Mesothelial cell of epicardium (in vitro differentiated cells): ENCODE results near the gene ITPR1. TPM values are rescaled to one million over a fixed set of nuclear protein-coding genes. Genes with fewer than 3 reads are reported as not detected.

ENCODE experiments used
- DNase-seq, 2 experiments: peaks; one replicate each; pipeline ENCODE4 v3.0.0; 2021; ENCODE audit warnings: low spot score in 2 of 2; ENCODE audit not compliant: unreplicated experiment in 2 of 2
- H3K27ac Mint-ChIP-seq: 2 replicates; pipeline ENCODE4 v1.8.0; 2021; ENCODE audit warnings: mixed read lengths
- H3K27me3 Mint-ChIP-seq: 2 replicates; pipeline ENCODE4 v1.8.0; 2021; ENCODE audit warnings: low read depth, mixed read lengths
- H3K36me3 Mint-ChIP-seq: 2 replicates; pipeline ENCODE4 v1.8.0; 2021; ENCODE audit warnings: mixed read lengths
- H3K4me1 Mint-ChIP-seq: 2 replicates; pipeline ENCODE4 v1.8.0; 2021; ENCODE audit warnings: mixed read lengths
- H3K4me3 Mint-ChIP-seq: 2 replicates; pipeline ENCODE4 v1.8.0; 2021; ENCODE audit warnings: mild to moderate bottlenecking, moderate library complexity, mixed read lengths
- H3K9me3 Mint-ChIP-seq: 2 replicates; pipeline ENCODE4 v1.8.0; 2021; ENCODE audit warnings: mixed read lengths
- CTCF ChIP-seq: fragments of 200-600 bp; sonication (generic); IDR thresholded peaks from one replicate; pipeline ENCODE4 v1.5.0; 2021; ENCODE audit warnings: antibody characterized with exemption; ENCODE audit not compliant: unreplicated experiment
- total RNA-seq: library from RNA; stranded (reverse); gene quantifications from 3 replicates; pipeline ENCODE4 v1.2.1, GENCODE V29; 2021

Gene ITPR1
- total RNA-seq, 1 donor from 2014 or later, result 21.3 TPM

GRCh38 chr3:4763604-4764247, 270.6 kb downstream of the ITPR1 start:
- no peak for TF ChIP-seq CTCF
- Mint-ChIP-seq H3K27me3 (no peaks in the 10 kb centered on the region), H3K9me3 (peaks cover 35% of the 10 kb centered on the region), H3K36me3 (peaks cover 16% of the 10 kb centered on the region), H3K4me1 (peaks cover 9% of the 10 kb centered on the region), H3K4me3 (no peak overlapping the region), H3K27ac (no peak overlapping the region)
- DNase-seq, result no peak

GRCh38 chr3:4765212-4765611, 272.1 kb downstream of the ITPR1 start:
- no peak for DNase-seq
- Mint-ChIP-seq H3K4me3 (no peak overlapping the region), H3K27ac (no peak overlapping the region), H3K4me1 (no peaks in the 10 kb centered on the region), H3K9me3 (peaks cover 35% of the 10 kb centered on the region), H3K36me3 (peaks cover 16% of the 10 kb centered on the region), H3K27me3 (no peaks in the 10 kb centered on the region)
- no peak for TF ChIP-seq CTCF

GRCh38 chr3:4766263-4766662, 273.1 kb downstream of the ITPR1 start:
- no peak for DNase-seq
- no peak overlapping the region for H3K4me3 Mint-ChIP-seq
- peaks cover 11% of the 10 kb centered on the region for H3K36me3 Mint-ChIP-seq
- TF ChIP-seq CTCF, result no peak
- H3K27me3 Mint-ChIP-seq, result no peaks in the 10 kb centered on the region
- peaks cover 35% of the 10 kb centered on the region for H3K9me3 Mint-ChIP-seq
- peaks cover under 1% of the 10 kb centered on the region for H3K4me1 Mint-ChIP-seq
- no peak overlapping the region for H3K27ac Mint-ChIP-seq

- TF ChIP-seq CTCF, result no peak
- DNase-seq, result no peak
- Mint-ChIP-seq H3K9me3 (peaks cover 35% of the 10 kb centered on the region), H3K27me3 (no peaks in the 10 kb centered on the region), H3K4me1 (peaks cover 5% of the 10 kb centered on the region), H3K4me3 (no peak overlapping the region), H3K36me3 (peaks cover 7% of the 10 kb centered on the region), H3K27ac (no peak overlapping the region)
Measured at GRCh38 chr3:4766716-4767499, 273.8 kb downstream of the ITPR1 start.

GRCh38 chr3:4768021-4768420, 274.9 kb downstream of the ITPR1 start:
- no peak for DNase-seq
- Mint-ChIP-seq H3K27me3 (no peaks in the 10 kb centered on the region), H3K27ac (no peak overlapping the region), H3K36me3 (peaks cover 7% of the 10 kb centered on the region), H3K9me3 (peaks cover 30% of the 10 kb centered on the region), H3K4me1 (peaks cover 13% of the 10 kb centered on the region), H3K4me3 (no peak overlapping the region)
- no peak for TF ChIP-seq CTCF
